HCT116 (cell line): ENCODE measurements around the gene SLC26A9. TPM values are rescaled to one million over a fixed set of nuclear protein-coding genes. Genes with fewer than 3 reads are reported as not detected.

ENCODE experiments used
- ATAC-seq: fragments of 200-7000 bp; cut with Tn5 transposase; 2 replicates; pipeline ENCODE4 v1.9.1; 2020; ENCODE audit warnings: mild to moderate bottlenecking, moderate library complexity
- BruUV-seq: library from RNA; stranded (reverse); fragments of 400-500 nt; replicated peaks from 2 replicates; lab custom pipeline; 2021; lab: Mats Ljungman, UMichigan
- CTCF ChIA-PET: fragments of 300-600 bp; sonication (Branson Sonifier 250); formaldehyde crosslinking; loops from one replicate; lab custom pipeline; 2021; ENCODE audit warnings: antibody characterized with exemption; lab: Charles Lee
- POLR2A ChIA-PET: fragments of 300-600, 350-600 bp; sonication (Branson Sonifier 250); formaldehyde crosslinking; loops from one replicate; lab custom pipeline; 2021; ENCODE audit warnings: antibody characterized with exemption; lab: Charles Lee
- RAD21 ChIA-PET, 2 experiments: fragments of 300-600 bp; sonication (Branson Sonifier 250); formaldehyde crosslinking; loops; one replicate each; lab custom pipeline; 2023; ENCODE audit warnings: low total read pairs in 2 of 2; ENCODE audit not compliant: uncharacterized antibody in 2 of 2, unreplicated experiment in 2 of 2, low non-redundant PET in 1 of 2; lab: Charles Lee
- DNase-seq: peaks from one replicate; pipeline ENCODE4 v3.0.0-alpha.2; 2010; ENCODE audit warnings: low read depth, low spot score
- H2AFZ ChIP-seq: fragments of 200-600 bp; shearing (Covaris generic), sonication (generic); 2 replicates; pipeline ENCODE4 v1.6.1; 2017; ENCODE audit warnings: low read depth, mixed run types, mixed read lengths, antibody characterized with exemption, low read length; ENCODE audit not compliant: poor library complexity, severe bottlenecking
- H3K27ac ChIP-seq: 2 replicates; pipeline ENCODE4 v1.5.1; 2012; ENCODE audit warnings: low read depth, low read length
- H3K27me3 ChIP-seq: fragments of 200-600 bp; sonication (generic); 2 replicates; pipeline ENCODE4 v1.6.1; 2016; ENCODE audit warnings: mixed run types, low read length, mixed read lengths; ENCODE audit not compliant: insufficient read depth
- H3K36me3 ChIP-seq, 2 experiments: fragments of 200-500 bp in 1 of 2; fragments of 200-600 bp in 1 of 2; sonication (Bioruptor generic) in 1 of 2; sonication (generic) in 1 of 2; 2 replicates each; pipeline versions ENCODE4 v1.5.1 to v1.6.1; 2014 to 2016; ENCODE audit warnings: low read length in 2 of 2, inconsistent platforms in 1 of 2, mixed read lengths in 1 of 2, mixed run types in 1 of 2; ENCODE audit not compliant: insufficient read depth in 2 of 2, control insufficient read depth in 1 of 2
- H3K4me1 ChIP-seq, 2 experiments: fragments of 200-600 bp in 1 of 2; sonication (generic) in 1 of 2; 2 replicates each; pipeline versions ENCODE4 v1.5.1 to v1.6.1; 2012 to 2017; ENCODE audit warnings: low read length in 2 of 2, inconsistent platforms in 1 of 2, mild to moderate bottlenecking in 1 of 2, mixed read lengths in 1 of 2, mixed run types in 1 of 2, moderate library complexity in 1 of 2; ENCODE audit not compliant: insufficient read depth in 2 of 2, control insufficient read depth in 1 of 2
- H3K4me2 ChIP-seq: fragments of 200-600 bp; sonication (generic); 2 replicates; pipeline ENCODE4 v1.6.1; 2017; ENCODE audit warnings: mixed run types, low read length, mixed read lengths
- H3K4me3 ChIP-seq, 2 experiments: fragments of 200-600 bp in 1 of 2; sonication (generic) in 1 of 2; replicated peaks in 1 of 2; 2 replicates each; pipeline ENCODE4 v1.5.1; 2011 to 2016; ENCODE audit warnings: low read length in 2 of 2, control low read depth in 1 of 2, low read depth in 1 of 2, mild to moderate bottlenecking in 1 of 2, mixed read lengths in 1 of 2, mixed run types in 1 of 2
- H3K79me2 ChIP-seq: fragments of 200-600 bp; sonication (generic); 2 replicates; pipeline ENCODE4 v1.6.1; 2017; ENCODE audit warnings: mild to moderate bottlenecking, mixed run types, low read length, moderate library complexity, mixed read lengths; ENCODE audit not compliant: insufficient read depth
- H3K9ac ChIP-seq: fragments of 200-600 bp; sonication (generic); 2 replicates; pipeline ENCODE4 v1.6.1; 2016; ENCODE audit warnings: low read length, mixed read lengths
- H3K9me2 ChIP-seq: fragments of 200-600 bp; sonication (generic), shearing (Covaris generic); 2 replicates; pipeline ENCODE4 v1.6.1; 2017; ENCODE audit warnings: mixed run types, mild to moderate bottlenecking, moderate library complexity; ENCODE audit not compliant: insufficient read depth
- H3K9me3 ChIP-seq, 2 experiments: fragments of 200-500 bp in 1 of 2; fragments of 200-600 bp in 1 of 2; sonication (Bioruptor generic) in 1 of 2; sonication (generic) in 1 of 2; 2 replicates each; pipeline ENCODE4 v1.6.1; 2014 to 2017; ENCODE audit warnings: low read length in 2 of 2, mixed read lengths in 2 of 2, inconsistent platforms in 1 of 2, low read depth in 1 of 2, mild to moderate bottlenecking in 1 of 2, mixed run types in 1 of 2, moderate library complexity in 1 of 2; ENCODE audit not compliant: control insufficient read depth in 1 of 2, insufficient read depth in 1 of 2
- H4K20me1 ChIP-seq: fragments of 200-600 bp; sonication (generic), shearing (Covaris generic); 2 replicates; pipeline ENCODE4 v1.6.1; 2017; ENCODE audit warnings: mixed run types, mild to moderate bottlenecking, moderate library complexity; ENCODE audit not compliant: insufficient read depth
- CBX3 ChIP-seq: IDR thresholded peaks from 2 replicates; pipeline ENCODE4 v1.6.1; 2012; ENCODE audit warnings: low read depth
- CTCF ChIP-seq, 3 experiments: fragments of 200-600 bp in 1 of 3; sonication (generic) in 1 of 3; IDR thresholded peaks in 2 of 3; conservative IDR thresholded peaks in 1 of 3; 2 replicates each; pipeline ENCODE4 v1.5.1; 2012 to 2017; ENCODE audit warnings: low read depth in 2 of 3, low read length in 2 of 3, antibody characterized with exemption in 1 of 3, borderline replicate concordance in 1 of 3, control low read depth in 1 of 3, mild to moderate bottlenecking in 1 of 3, mixed read lengths in 1 of 3, mixed run types in 1 of 3, moderate library complexity in 1 of 3; ENCODE audit not compliant: insufficient read depth in 1 of 3
- ELF1 ChIP-seq: IDR thresholded peaks from 2 replicates; pipeline ENCODE4 v1.6.1; 2012; ENCODE audit warnings: low read depth, borderline replicate concordance
- EZH2 ChIP-seq: fragments of 200-600 bp; sonication (generic); IDR thresholded peaks from 2 replicates; pipeline ENCODE4 v1.6.1; 2017; ENCODE audit warnings: antibody characterized with exemption, mixed run types
- EZH2phosphoT487 ChIP-seq: fragments of 200-600 bp; IDR thresholded peaks from 2 replicates; pipeline ENCODE4 v1.6.1; 2018; ENCODE audit warnings: antibody characterized with exemption, borderline replicate concordance
- POLR2A ChIP-seq: IDR thresholded peaks from 2 replicates; pipeline ENCODE4 v1.7.0; 2011; ENCODE audit warnings: borderline replicate concordance; ENCODE audit not compliant: insufficient read depth, insufficient read length; ENCODE audit errors: extremely low read depth
- RAD21 ChIP-seq: IDR thresholded peaks from 2 replicates; pipeline ENCODE4 v1.6.1; 2012; ENCODE audit warnings: low read depth, mild to moderate bottlenecking
- SIN3A ChIP-seq: IDR thresholded peaks from 2 replicates; pipeline ENCODE4 v1.6.1; 2012; ENCODE audit warnings: low read depth
- SRF ChIP-seq: IDR thresholded peaks from 2 replicates; pipeline ENCODE4 v1.6.1; 2012; ENCODE audit warnings: low read depth
- YY1 ChIP-seq: IDR thresholded peaks from 2 replicates; pipeline ENCODE4 v1.6.1; 2011; ENCODE audit warnings: low read length, low read depth, moderate library complexity, mild to moderate bottlenecking; ENCODE audit not compliant: insufficient replicate concordance; ENCODE audit errors: extremely low read depth
- ZBTB33 ChIP-seq: IDR thresholded peaks from 2 replicates; pipeline ENCODE4 v1.6.1; 2011; ENCODE audit warnings: mild to moderate bottlenecking, low read length, moderate library complexity; ENCODE audit not compliant: insufficient replicate concordance; ENCODE audit errors: extremely low read depth
- ZNF274 ChIP-seq: fragments of 200-500 bp; sonication (Bioruptor generic); IDR thresholded peaks from 2 replicates; pipeline ENCODE4 v1.6.1; 2014; ENCODE audit warnings: mild to moderate bottlenecking, low read depth, low read length, inconsistent platforms
- intact Hi-C: fragments of 100-400 bp; cut with micrococcal nuclease; formaldehyde crosslinking; loops from 2 replicates; pipeline ENCODE4 v1.10.0; 2022
- total RNA-seq: library from RNA; stranded (reverse); gene quantifications from one replicate; pipeline ENCODE4 v1.2.1, GENCODE V29; 2021; ENCODE audit not compliant: unreplicated experiment

SLC26A9 gene
- total RNA-seq, 1 experiment from 2014 or later = not detected

- Histone ChIP-seq H4K20me1 (no peaks in the 10 kb centered on the region), H3K36me3 (no peaks in the 10 kb centered on the region), H3K79me2 (no peaks in the 10 kb centered on the region), H3K9ac (no peak overlapping the region), H3K27ac (no peak overlapping the region), H3K4me1 (peaks cover 12 to 28% of the 10 kb centered on the region in 2 experiments), H3K4me3 (no peak overlapping the region), H3K9me2 (no peaks in the 10 kb centered on the region), H3K9me3 (no peaks in the 10 kb centered on the region), H3K4me2 (peak overlapping the region; percentile 34; the same call in 1 of the 2 replicates), H2AFZ (no peak overlapping the region), H3K27me3 (peaks cover 18% of the 10 kb centered on the region)
- ChIA-PET RAD21 (no interaction called here), CTCF (no interaction called here), POLR2A (no interaction called here)
- ATAC-seq (peak; percentile 95), DNase-seq (peak; percentile 31)
- no TSS peak for BruUV-seq
- peak in 2 of 3 experiments; percentile 52 to 54; a peak in 4 of 6 replicates for TF ChIP-seq CTCF (IDR thresholded peaks at IDR 0.05 in 2 of 3, conservative IDR thresholded peaks at IDR 0.05 in 1 of 3; ENCODE audit: borderline replicate concordance in 1 of 3, insufficient read depth in 1 of 3, low read depth in 2 of 3, low read length in 2 of 3)
- no peak for TF ChIP-seq YY1
- TF ChIP-seq ELF1 = no peak
- intact Hi-C loops = no loop called here
Observed at GRCh38 chr1:205939690-205940330, 3.4 kb downstream of the SLC26A9 start.

GRCh38 chr1:205938682-205939081 lies 4.6 kb downstream of the SLC26A9 start:
- H3K9ac ChIP-seq = no peak overlapping the region
- no peaks in the 10 kb centered on the region for H3K36me3 ChIP-seq
- H3K79me2 ChIP-seq = no peaks in the 10 kb centered on the region
- no peak overlapping the region for H2AFZ ChIP-seq
- H3K9me3 ChIP-seq = no peaks in the 10 kb centered on the region
- intact Hi-C loops = no loop called here
- H3K4me2 ChIP-seq = no peak overlapping the region
- BruUV-seq = no TSS peak
- H4K20me1 ChIP-seq = no peaks in the 10 kb centered on the region
- H3K27me3 ChIP-seq = peaks cover 10% of the 10 kb centered on the region; the same call in 1 of the 2 replicates
- POLR2A ChIA-PET = no interaction called here
- CTCF ChIA-PET = no interaction called here
- RAD21 ChIA-PET = no interaction called here
- no peak for ATAC-seq
- H3K4me3 ChIP-seq = no peak overlapping the region
- no peaks in the 10 kb centered on the region for H3K9me2 ChIP-seq
- H3K4me1 ChIP-seq = peaks cover 12 to 31% of the 10 kb centered on the region in 2 experiments
- no peak for DNase-seq
- H3K27ac ChIP-seq = no peak overlapping the region
- no peak for TF ChIP-seq ZNF274
- TF ChIP-seq EZH2 = no peak
- TF ChIP-seq SIN3A = no peak
- TF ChIP-seq EZH2phosphoT487 = no peak
- TF ChIP-seq POLR2A = no peak
- TF ChIP-seq SRF = no peak
- TF ChIP-seq ELF1 = no peak
- no peak for TF ChIP-seq CBX3
- no peak for TF ChIP-seq CTCF (IDR thresholded peaks at IDR 0.05 in 2 of 3, conservative IDR thresholded peaks at IDR 0.05 in 1 of 3; ENCODE audit: borderline replicate concordance in 1 of 3, insufficient read depth in 1 of 3, low read depth in 2 of 3, low read length in 2 of 3)
- TF ChIP-seq ZBTB33 = no peak
- no peak for TF ChIP-seq RAD21
